Hematopoietic multipotent progenitor cell treated with erythropoietin and hydrocortisone succinate and interleukin-3 and kit ligand, for 4 days (in vitro differentiated cells): ENCODE measurements around the gene HAVCR1.
A peak's percentile ranks its signal among the peaks of the same experiment; 100 is the strongest.
"Not testable (repeated sequence)": the region's sequence is repeated elsewhere in the genome, so short reads cannot be mapped to it uniquely, and the experiment has no call there.

Experiments
- DNase-seq: peaks from one replicate; pipeline ENCODE4 v3.0.0-alpha.2; 2015

Gene HAVCR1

GRCh38 chr5:157059093-157059539, at the start of gene HAVCR1:
Gene HAVCR1, minus strand, starts transcription at chr5:157059116. Its CDS starts 1,173 bp downstream, at chr5:157057943.
- no peak for DNase-seq

GRCh38 chr5:157107508-157107907, 48.6 kb upstream of the HAVCR1 start:
- DNase-seq = peak; percentile 36

DNA sequence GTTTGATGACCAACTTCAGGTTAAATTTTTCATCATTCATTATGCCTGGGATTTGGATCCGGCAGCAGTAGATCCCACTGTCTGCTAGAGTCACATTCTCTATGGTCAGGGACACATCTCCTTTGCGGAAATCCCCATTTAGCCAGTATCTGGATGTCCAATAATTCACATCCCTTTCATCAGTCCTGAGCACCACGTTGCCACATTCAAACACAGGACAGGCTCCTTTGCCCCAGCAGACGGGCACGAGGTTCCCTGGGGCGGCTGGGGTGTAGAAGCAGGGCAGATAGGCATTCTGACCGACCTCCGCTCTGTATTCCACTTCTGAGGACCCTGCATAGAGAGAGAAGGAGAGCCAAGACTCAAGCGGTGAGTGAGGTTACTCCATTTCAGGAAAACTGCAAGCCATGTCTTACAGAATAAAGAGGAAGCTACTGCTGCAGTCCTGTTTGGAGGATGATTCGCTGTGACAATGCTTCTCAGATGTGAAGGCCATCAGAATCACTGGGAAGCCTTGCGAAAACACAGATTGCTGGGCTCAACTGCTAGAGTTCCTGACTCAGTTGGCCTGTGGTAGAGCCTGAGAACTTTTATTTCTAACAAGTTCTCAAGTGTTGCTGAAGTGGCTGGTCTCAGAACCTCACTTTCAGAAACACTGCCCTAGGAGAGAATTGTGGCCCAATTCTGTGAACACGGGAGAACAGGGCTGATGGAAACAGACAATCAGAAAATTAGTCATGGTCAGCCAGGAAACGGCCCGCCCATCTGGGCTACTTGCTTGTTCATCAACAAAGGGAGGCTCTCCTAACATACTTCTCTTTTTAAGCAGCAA, 47.9 kb upstream of the HAVCR1 start:
- peak; percentile 76 for DNase-seq

DNA sequence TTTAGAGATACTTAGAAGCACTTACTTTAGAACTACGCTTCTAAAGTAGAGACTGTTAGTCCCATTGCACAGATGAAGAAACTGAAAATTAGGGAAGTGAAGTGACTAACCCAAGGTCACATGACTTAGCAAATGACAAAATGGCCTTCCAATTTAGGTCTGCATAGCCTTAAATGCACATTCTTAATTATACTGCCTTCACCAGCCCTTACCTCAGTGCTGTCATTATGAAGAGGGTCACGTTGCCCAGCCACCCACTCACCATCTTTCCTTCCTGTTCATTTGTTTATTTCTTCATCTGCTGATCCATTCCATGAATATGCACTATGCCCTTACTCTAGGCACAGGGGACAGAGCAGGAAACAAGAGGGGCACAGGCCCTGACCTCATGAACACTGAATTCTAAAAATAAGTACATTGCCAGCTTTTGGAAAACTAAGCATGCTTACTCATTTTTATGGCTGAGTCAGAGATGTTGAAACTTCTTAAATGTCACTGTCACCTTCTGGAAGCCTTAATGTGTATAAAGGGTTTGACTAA, 41.3 kb upstream of the HAVCR1 start:
- DNase-seq = peak; percentile 36

GRCh38 chr5:157088342-157088990, 29.6 kb upstream of the HAVCR1 start:
- no peak for DNase-seq

DNA sequence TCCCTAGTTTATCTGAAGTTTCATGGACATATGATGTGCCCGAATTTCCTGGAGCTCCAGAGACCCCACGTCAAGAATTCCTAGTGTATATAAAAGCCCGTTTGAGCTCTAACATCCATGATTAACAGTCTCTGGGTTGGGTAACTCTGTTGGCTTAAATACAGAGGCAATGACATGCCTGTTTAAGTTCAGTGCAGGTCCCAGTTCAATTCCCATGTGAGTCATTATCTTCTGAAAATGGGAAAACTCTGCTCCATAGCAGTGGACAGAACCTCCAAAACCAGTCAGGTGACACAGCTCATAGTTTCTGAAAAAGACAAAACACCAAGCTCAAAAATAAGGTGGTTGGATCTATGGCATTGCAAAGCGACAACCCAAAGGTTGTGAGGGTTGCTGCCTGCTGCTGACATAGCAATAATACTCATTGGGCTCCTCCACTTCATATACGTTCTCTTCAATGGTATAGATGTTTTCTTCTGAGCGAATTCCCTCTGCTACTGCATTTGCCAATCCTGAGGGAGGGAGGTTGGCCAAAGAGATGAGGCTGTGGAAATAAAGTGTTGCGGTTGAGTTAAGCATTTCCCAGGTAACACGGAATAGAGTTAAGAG, 27.9 kb upstream of the HAVCR1 start:
- DNase-seq = no peak

- DNase-seq = no peak
Measured at GRCh38 chr5:157085930-157086329, 27.0 kb upstream of the HAVCR1 start.

DNA sequence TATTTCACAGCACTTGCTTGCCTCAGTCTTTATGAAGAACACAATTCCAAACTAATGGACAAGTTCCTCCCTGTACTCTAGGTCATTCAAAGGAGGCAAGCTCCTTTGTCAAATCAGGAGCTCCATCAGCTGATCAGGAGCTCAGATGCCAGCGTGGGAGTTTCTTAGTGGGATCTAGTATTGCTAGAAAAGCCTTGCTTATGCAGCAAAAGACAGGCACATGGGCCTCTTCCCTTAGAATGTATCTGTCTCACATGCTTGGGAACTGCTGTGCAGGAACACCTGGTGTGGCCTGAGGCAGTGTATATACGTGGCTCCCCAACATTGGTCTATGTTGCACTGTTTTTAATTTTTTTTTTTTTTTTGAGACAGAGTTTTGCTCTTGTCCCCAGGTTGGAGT, 21.4 kb upstream of the HAVCR1 start:
- no peak for DNase-seq

- no peak for DNase-seq
Measured at GRCh38 chr5:157076558-157076957, 17.6 kb upstream of the HAVCR1 start.

DNA sequence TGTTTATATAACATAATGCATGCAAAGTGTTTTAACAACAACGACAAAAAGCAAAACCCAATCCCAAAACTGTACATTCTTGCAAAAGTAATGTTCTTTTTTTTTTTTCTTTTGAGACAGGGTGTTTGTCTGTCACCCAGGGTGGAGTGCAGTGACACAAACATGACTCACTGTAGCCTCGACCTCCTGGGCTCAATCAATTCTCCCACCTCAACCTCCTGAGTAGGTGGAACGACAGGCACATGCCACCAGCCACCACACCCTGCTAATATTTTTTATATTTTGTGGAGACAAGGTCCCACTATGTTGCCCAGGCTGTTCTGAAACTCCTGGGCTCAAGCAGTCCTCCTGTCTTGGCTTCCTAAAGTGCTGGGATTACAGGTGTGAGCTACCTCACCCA, 13.6 kb upstream of the HAVCR1 start:
- no peak for DNase-seq

DNA sequence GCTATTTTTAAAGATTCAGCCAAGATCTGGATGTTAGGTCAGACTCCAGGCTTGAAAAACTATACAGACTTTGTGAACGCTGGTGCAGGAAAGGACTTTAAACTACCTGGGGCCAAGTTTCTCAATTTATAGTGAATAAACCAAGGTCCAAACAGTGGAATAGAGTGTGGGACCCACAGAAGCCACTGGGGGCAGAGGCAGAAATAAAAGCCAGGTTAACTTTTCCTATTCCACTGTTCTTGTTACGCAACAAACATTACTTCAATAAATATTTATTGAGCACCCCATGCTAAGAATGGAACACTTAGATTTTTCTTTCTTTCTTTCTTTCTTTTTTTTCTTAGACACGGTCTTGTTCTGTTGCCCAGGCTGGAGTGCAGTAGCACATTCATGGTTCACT, 11.0 kb upstream of the HAVCR1 start:
- DNase-seq = peak; percentile 4

GRCh38 chr5:157068785-157069184, 9.9 kb upstream of the HAVCR1 start:
- DNase-seq = peak; percentile 7

GRCh38 chr5:157068339-157068738, 9.4 kb upstream of the HAVCR1 start:
- no peak for DNase-seq

GRCh38 chr5:157067005-157067404, 8.1 kb upstream of the HAVCR1 start:
- DNase-seq = no peak

DNA sequence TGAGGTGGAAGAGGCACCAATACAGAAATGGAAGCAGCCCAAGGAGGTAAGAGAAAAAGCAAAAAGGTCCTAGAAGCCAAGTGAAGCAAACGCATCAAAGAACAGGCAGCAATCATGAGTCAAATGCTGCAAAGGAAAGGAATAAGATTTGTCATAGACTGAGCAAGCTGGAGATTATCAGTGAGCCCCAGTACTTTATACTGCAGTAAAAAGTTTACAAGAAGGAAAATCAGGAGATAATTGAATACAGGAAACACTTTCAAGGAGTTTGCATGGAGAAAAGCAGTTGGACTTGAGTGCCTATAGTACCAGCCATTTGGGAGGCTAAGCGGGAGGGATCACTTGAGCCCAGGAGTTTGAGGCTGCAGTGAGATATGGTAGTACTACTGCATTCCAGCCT, 7.2 kb upstream of the HAVCR1 start:
- no peak for DNase-seq

GRCh38 chr5:157063776-157064430, 5.0 kb upstream of the HAVCR1 start:
- DNase-seq = no peak

- no peak for DNase-seq
Measured at GRCh38 chr5:157059891-157060290, 975 bp upstream of the HAVCR1 start.

- DNase-seq = no peak
Measured at GRCh38 chr5:157057459-157058370, 1.2 kb downstream of the HAVCR1 start.

GRCh38 chr5:157056848-157057247, 2.1 kb downstream of the HAVCR1 start:
- not testable (repeated sequence) for DNase-seq

DNA sequence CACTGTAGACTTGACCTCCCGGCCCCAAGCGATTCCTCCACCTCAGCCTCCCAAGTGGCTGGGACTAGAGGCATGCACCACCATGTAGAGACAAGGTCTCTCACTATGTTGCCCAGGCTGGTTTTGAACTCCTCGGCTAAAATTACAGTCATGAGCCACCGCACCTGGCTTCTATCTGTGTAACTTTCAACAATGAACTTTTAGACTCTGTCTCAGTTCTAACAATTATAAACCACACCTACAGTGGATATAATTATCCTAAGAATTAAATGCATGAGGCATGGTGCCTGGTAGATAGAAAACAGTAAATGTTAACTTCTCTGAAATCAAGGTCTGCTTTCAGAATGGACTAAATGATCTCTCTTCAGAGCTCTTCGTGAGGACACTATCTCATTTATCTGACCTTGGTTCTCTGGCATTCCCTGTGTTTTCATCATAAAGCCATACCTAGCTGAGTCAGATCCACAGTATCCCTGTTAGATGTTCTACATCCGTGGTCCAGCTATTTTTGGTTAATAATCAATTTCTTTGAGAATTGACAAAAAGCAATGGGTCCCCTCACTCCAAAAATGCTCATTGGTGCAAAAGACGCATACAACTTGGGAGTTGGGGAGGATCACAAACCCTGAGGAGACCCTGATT, 7.2 kb downstream of the HAVCR1 start:
- no peak for DNase-seq

GRCh38 chr5:157050050-157050449, 8.9 kb downstream of the HAVCR1 start:
- DNase-seq = no peak
